ENCODE data around the gene POLQ.
"Not testable (repeated sequence)": the region's sequence is repeated elsewhere in the genome, so short reads cannot be mapped to it uniquely, and the experiment has no call there.

POLQ gene

GRCh38 chr3:121545574-121546455 is at the start of gene POLQ:
Gene POLQ (minus strand): TSS chr3:121545988. CDS start chr3:121545877, 111 bp downstream.
- peak; percentile 90 for DNase-seq

DNA sequence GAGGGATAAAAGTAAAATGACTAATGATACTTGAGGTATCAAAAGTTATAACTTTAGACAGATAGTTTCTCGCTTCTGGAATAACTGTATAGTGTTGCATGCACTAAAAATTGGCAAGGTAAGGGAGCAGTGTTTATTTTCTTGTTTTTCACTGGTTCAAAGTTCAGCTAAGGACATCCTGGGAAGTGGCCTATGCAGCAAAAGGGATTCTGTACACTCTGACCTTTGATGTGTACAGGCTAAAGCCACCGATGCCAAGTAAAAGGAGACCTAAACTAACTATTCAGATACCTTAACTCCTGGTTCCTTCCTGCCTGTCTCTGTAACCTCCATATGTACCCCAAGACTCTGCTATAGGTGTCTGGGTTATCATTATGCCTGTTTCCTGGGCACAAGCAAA is 49.1 kb upstream of the POLQ start:
- no peak for DNase-seq

DNA sequence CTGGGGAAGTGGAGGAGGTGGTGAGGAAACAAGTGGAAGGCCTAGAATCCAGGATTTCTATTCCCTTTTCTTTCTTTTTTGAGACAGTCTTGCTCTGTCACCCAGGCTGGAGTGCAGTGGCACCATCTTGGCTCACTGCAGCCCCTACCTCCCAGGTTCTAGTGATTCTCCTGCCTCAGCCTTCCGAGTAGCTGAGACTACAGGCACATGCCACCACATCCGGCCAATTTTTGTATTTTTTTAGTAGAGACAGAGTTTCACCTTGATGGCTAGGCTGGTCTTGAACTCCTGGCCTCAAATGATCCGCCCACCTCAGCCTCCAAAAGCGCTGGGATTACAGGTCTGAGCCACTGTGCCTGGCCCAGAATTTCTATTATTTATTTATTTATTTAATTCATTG is 48.0 kb upstream of the POLQ start:
- DNase-seq: not testable (repeated sequence)

GRCh38 chr3:121592856-121593702 is 47.3 kb upstream of the POLQ start, which contains the start of gene FBXO40:
Gene FBXO40 (plus strand): TSS chr3:121593379. CDS start chr3:121620576, 27,197 bp downstream.
- no peak for DNase-seq

DNA sequence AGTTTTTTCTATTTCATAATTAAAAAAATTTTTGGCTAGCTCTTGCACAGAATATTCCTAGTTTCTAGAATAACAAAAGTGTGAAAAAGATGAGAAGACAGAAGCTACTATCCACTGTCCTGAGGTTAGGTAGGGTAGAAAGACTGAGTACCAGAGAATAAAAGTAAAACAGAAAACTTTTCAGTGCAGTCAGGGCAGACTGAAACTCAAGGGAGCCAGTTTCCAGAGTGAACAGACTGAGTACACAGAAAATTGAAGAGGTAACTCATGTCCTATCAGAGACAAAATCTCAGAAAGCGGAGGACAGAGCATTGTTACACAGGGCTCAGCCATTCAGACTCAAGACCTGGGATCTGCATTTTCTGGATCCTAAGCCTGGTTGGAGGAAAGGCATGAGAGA is 38.6 kb upstream of the POLQ start:
- no peak for DNase-seq

DNA sequence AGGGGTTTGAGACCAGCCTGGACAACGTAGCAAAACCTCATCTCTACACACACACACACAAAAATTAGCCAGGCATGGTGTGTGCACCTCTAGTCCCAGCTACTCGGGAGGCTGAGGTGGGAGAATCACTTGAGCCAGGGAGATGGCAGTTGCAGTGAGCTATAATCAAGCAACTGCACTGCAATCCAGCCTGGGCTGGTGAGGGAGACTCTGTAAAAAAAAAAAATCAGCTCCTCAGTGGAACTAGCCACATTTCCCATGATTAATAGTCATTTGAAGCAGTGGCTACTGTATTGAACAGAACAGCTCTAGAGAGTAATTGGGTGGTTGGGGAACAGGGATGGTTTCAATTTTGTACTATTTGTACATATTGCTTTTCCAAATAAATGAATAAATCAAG is 35.9 kb upstream of the POLQ start:
- DNase-seq: no peak

DNA sequence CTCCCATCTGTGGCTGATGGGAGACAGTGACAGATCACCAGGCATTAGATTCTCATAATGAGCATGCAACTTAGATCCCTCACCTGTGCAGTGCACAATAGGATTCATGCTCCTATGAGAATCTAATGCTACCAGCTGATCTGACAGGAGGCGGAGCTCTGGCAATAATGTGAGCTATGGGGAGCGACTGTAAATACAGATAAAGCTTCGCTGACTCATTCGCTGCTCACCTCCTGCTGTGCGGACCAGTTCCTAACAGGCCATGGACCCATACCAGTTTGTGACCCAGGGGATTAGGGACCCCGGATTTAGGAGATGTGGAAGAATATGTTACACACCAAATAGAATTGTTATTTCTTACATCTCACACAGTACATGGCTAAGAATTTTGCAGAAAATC is 28.7 kb upstream of the POLQ start:
- no peak for DNase-seq

DNA sequence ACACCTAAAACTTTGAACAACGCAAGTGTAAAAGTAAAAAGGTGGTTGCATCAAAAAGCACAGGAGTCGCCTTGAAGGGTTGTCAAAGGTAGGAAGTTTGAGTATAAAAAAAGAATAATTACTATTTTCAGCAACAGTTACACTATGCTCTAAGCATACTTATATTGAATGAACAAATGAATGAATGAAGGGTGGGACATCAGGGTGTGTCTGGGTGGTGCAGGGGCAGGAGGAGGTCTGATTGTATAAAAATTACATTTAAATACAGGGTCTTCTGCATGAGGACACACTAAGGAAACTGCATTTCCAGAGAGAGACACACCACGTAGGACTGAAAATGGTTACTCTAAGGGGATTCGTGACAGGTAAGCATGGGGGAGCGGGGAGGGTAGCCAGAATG is 21.9 kb upstream of the POLQ start, which contains the start of gene ARGFX:
TSS of gene ARGFX (plus strand) at position 301 of the 400 bp plus-strand sequence. CDS start 2,765 bp downstream, outside the sequence.
- no peak for DNase-seq

GRCh38 chr3:121566773-121567172 is 21.0 kb upstream of the POLQ start:
- DNase-seq: no peak

- DNase-seq: no peak
Measured at GRCh38 chr3:121562148-121562547, 16.4 kb upstream of the POLQ start.

- DNase-seq: no peak
Measured at GRCh38 chr3:121557426-121557934, 11.7 kb upstream of the POLQ start.

DNA sequence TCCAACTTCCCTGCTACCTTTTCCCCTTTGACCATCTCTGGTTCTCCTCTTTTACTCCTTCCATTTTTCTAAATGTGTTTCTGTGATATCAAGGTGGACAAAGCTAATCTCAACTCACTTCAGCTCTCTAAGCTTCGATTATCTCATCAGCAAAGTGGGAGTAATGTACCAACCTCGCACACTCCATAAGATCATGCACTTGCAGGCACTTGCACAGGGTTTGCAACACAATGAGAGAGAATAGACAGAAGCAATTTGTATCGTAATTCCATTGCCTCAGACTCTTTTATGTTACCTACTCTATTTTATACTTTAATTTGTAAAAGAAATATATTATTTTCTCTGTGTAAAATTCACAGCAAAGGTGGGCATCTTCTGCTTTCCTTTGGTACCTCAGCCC is 7.0 kb upstream of the POLQ start:
- no peak for DNase-seq

DNA sequence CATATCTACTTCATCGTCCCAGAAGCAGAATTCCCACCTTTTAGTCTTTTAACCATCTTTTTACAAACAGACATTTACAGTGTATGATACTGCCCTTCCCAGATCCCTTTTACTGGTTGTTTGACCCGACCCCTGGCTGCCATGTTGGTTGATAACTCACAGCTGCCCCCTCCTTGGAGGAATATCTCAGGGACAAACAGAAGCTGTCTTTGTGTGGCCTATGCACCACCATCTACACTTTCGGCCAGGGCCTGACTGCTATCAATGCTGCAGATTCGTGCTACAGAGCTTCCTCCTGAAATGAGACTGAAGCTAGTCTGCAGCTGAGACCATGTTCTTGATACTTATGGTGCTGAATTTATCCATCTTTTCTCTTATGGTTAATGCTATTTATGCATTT is 6.6 kb upstream of the POLQ start:
- no peak for DNase-seq

GRCh38 chr3:121545049-121545573 is 677 bp downstream of the POLQ start:
- no peak for DNase-seq

- DNase-seq: no peak
Measured at GRCh38 chr3:121542924-121543323, 2.9 kb downstream of the POLQ start.

GRCh38 chr3:121531269-121531668 is 14.5 kb downstream of the POLQ start:
- no peak for DNase-seq

DNA sequence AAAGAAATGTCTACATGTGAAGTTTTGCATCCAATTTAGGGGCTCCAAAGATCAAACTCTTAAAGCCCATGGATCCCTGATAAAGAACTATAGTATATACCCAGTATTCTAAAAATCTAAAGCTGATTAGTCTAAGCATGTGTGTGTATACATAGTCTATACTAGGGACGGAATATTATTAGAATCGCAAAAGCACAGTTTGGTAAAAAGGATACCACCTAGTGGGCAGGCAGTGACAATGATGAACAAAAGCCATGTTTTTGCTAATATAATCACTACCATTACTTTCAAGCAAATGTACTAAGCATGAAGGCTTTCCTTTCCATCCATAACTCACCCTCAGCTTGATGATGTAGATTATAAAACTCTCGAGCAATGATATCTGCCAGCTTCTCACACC is 16.5 kb downstream of the POLQ start:
- DNase-seq: no peak

- no peak for DNase-seq
Measured at GRCh38 chr3:121520510-121520909, 25.3 kb downstream of the POLQ start.

- no peak for DNase-seq
Measured at GRCh38 chr3:121517953-121518655, 27.7 kb downstream of the POLQ start.

DNA sequence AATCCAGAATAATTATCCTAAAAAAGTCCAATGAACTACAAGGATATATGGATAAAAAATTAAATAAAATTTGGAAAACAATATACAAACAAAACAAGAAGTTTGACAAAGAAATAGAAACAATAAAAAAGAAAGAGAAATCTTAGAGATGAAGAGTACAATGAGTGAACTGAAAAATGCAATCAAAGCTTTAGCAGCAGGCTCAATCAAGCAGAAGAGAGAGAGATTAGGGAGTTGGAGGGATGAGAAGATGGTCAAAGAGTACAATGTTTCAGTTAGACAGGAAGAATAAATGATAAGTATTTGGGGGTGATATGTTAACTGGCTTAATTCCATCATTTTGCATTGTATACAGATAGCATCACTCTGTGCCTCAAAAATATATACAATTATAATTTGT is 29.9 kb downstream of the POLQ start:
- no peak for DNase-seq

GRCh38 chr3:121515313-121515712 is 30.5 kb downstream of the POLQ start:
- no peak for DNase-seq

DNA sequence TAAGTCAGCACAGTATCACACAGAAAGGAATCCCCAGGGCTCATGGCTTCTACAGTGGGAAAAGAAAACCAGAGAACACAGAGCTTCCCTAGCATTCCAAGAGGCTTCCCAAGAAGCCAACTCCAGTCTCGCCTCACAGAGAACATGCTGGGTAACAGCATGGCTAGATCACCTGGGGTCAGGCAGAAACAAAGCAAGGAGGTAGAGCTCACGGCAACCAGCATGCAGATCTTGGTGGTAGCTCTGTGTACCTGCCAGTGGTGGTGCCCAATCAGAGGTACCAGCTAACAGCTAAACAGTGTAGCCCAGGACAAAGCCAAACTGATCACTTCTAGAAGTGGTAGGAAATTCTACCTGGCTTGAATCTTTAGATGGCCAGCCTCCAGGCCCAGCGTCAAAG is 31.3 kb downstream of the POLQ start:
- DNase-seq: no peak

DNA sequence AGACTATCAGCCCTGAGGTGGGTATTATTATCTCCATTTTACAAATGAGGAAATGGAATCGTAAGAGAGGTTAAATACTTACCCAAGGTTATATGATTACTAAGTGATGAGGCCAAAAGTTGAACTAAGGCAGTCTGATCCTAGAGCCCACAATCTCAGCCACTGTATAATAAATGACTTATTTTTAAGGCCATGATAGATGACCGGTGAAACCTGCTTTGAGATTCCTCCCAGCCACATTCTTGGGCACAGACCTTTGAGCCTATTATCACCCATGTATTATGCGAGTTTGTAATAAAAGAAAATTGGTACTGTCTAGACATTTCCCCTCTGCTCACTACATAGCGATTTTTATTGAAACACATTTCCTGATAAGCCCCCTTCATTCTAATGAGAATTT is 37.4 kb downstream of the POLQ start:
- no peak for DNase-seq
